ENCODE results near the gene GFM1. TPM values are rescaled to one million over a fixed set of nuclear protein-coding genes. Genes with fewer than 3 reads are reported as not detected.
A peak's percentile ranks its signal among the peaks of the same experiment; 100 is the strongest.
"Not testable (repeated sequence)": the region's sequence is repeated elsewhere in the genome, so short reads cannot be mapped to it uniquely, and the experiment has no call there.

GFM1 gene
- total RNA-seq, 1 donor from 2014 or later, result 58.7 TPM

DNA sequence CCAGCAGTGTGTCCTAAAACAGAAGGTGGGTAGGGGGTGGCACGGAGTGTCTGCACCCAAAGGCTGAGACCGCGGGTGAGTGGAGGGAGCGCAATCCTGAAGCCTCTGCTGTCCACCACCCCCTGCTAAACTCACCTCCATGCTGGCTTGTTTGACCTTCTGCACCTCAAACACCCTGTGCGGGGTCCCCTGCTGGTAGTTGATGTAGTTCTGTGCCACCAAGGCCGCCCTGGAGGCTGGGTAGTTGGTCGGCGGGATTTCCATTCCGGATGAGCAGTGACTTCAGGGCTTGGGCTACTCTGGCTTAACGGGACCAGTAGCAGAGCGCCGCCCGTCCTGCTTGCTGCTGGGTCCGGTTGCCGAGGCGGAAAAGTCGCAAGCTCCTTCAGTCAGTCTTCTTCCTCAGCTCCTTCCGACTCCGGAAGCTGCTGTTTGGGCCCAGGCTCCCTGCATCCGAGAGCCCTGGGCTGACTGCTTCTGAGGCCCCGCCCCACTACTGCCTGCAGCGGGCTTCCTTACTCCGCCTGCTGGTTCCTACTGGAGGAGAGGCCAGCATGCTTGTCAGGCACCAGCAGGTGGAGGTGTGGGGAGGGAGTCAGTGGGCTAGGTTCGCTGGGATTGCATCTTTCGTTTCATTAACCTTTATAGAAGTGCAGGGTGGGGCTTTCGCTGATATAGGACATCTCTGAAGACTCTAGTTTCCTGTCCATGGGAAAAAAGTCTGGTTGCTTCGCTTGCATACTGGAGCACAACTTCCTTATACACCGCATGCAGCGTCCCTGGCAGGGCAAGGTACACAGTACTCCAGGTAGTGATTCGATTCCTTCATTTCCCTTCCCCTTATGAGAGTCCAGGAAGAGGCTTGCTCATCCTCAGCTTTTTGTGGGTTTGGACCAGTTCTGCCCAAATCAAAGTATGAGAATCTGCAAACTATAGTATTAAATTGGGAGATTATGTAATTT, 28.2 kb downstream of the GFM1 start, which contains the start of gene LXN:
TSS of gene LXN (minus strand) at position 434 of the 962 bp plus-strand sequence. CDS start at position 264, 170 bp downstream.
- DNase-seq (ENCODE audit: low spot score in 2 of 2) (peak; percentile 7 to 54), FAIRE-seq (no peak)

- no peak for FAIRE-seq
- no peak for DNase-seq (ENCODE audit: low spot score in 2 of 2)
Measured at GRCh38 chr3:158678687-158679086, 34.4 kb downstream of the GFM1 start.

DNA sequence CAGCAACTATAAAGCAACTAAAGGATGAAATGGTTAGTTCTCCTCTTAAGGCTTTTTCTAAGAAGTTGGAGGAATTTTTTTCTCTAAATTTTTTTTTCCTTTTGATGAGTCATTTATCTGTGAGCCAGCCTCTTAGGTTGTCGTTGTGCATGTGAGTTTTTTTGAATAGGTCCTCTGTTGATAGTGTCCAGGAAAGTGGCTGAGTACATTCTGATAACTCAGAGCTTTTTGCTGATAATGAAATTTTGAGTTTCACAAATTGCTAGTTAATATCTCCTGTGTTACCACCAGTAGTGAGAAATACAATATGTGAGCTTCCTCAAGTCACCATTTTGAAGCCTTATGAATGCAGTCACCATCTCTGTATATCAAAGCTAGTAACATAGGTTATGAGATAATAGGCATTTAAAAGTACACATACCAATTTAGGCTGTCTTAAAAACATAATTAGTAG, 35.2 kb downstream of the GFM1 start:
- FAIRE-seq (no peak), DNase-seq (ENCODE audit: low spot score in 2 of 2) (no peak)

GRCh38 chr3:158680861-158681260, 36.5 kb downstream of the GFM1 start:
- no peak for DNase-seq (ENCODE audit: low spot score in 2 of 2)
- no peak for FAIRE-seq

GRCh38 chr3:158683230-158683962, 39.1 kb downstream of the GFM1 start:
- DNase-seq (ENCODE audit: low spot score in 2 of 2), result no peak
- no peak for FAIRE-seq

GRCh38 chr3:158685159-158685558, 40.8 kb downstream of the GFM1 start:
- FAIRE-seq, result no peak
- DNase-seq (ENCODE audit: low spot score in 2 of 2), result no peak

- not testable (repeated sequence) for DNase-seq (ENCODE audit: low spot score in 2 of 2); FAIRE-seq
Measured at GRCh38 chr3:158693866-158694456, 49.6 kb downstream of the GFM1 start.

DNA sequence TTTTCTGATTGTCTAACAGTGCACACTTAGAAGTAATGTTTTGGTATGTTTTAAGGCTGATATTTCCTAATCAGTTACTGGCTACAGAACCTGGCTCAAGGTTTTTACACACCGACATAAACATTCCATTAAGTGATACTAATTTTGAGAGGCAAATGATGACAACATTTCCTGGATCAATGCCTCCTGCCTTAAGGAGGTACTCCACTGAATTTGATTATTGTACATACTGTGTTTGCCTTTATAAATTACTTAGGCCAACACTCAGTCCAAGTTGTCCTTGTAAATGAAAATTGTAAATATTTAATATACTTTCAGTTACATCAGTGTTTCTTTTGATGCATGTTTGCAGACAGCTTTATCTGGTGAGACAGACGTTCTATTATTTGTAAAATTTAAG, 52.3 kb downstream of the GFM1 start:
- no peak for DNase-seq (ENCODE audit: low spot score in 2 of 2)
- no peak for FAIRE-seq

DNA sequence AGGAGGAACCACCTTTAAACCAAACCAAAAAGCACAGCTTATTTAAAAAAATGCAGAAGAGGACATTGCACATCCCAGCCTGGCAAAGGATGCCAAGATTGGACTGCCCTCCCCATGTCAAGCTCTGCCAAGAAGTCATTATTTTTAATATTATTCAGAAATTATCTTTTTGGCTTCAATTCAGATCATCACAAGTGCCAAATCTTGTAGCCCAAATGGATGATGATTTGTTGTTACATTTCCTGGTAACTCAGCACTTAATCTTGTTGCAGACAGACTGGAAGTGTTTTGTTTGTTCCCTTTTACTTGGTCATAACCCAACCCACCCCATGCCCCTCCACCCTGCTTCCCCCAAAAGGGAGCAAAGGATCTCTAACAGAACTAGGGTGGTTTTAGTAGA, 56.2 kb downstream of the GFM1 start:
- DNase-seq (ENCODE audit: low spot score in 2 of 2) (no peak), FAIRE-seq (no peak)

DNA sequence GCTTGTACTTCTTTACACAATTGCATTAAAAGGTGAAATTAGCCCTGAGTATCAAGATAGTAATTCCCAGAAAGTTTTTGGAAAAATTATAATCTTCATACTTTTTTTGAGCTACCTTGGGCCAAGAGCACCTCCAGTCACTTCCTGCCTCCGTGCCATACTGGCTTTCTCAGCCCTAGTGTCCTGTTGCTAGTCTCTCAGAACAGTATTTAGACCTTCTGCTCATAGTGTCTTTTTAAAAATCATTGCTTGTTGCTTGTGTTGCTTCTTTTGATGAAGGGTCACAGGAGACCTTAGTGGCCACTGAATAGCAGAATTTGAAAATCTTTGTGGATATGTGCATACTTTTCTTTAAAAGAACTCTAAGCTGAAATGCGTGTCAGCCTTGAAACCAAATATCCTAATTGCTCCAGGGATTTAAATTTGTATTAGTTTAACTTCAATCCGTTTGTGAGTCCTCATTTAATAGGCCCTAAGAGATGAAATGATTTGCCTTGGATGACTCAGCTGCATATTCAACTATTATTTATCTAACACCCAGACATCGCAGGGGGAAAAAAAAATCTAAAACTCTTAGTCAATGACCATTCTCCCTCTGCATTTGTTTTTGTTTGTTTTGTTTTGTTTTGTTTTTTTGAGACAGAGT, 57.2 kb downstream of the GFM1 start:
- no peak for DNase-seq (ENCODE audit: low spot score in 2 of 2)
- FAIRE-seq, result no peak

- no peak for FAIRE-seq
- no peak for DNase-seq (ENCODE audit: low spot score in 2 of 2)
Measured at GRCh38 chr3:158702815-158703481, 58.6 kb downstream of the GFM1 start.

DNA sequence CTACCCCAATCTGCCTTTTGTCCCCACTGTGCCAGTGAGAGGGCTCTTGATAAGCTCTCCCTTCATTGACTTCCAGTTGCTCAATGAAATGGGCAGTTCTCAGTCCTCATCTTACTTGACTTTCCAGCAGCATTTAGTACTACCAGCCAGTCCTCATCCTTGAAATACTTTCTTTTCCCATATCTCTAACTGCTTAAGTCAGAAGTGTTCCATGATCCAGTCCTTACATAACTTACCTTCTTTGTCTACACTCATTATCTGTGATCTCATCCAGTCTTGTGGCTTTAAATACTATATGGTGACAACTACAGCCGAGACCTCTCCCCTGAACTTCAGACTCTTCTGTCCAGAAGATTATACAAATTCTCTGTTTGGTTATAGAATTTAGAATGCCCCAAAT, 59.2 kb downstream of the GFM1 start:
- no peak for FAIRE-seq

GRCh38 chr3:158709666-158710083, 65.3 kb downstream of the GFM1 start:
- DNase-seq (ENCODE audit: low spot score in 2 of 2) (no peak), FAIRE-seq (no peak)

More for the DNA sequence above, 59.2 kb downstream of the GFM1 start:
- DNase-seq (ENCODE audit: low spot score in 2 of 2), result no peak

GRCh38 chr3:158710601-158711000, 66.3 kb downstream of the GFM1 start:
- FAIRE-seq, result no peak
- DNase-seq (ENCODE audit: low spot score in 2 of 2), result no peak

GRCh38 chr3:158711886-158712285, 67.6 kb downstream of the GFM1 start:
- FAIRE-seq (no peak), DNase-seq (ENCODE audit: low spot score in 2 of 2) (no peak)

GRCh38 chr3:158712443-158712842, 68.1 kb downstream of the GFM1 start:
- DNase-seq (ENCODE audit: low spot score in 2 of 2) (no peak), FAIRE-seq (no peak)

DNA sequence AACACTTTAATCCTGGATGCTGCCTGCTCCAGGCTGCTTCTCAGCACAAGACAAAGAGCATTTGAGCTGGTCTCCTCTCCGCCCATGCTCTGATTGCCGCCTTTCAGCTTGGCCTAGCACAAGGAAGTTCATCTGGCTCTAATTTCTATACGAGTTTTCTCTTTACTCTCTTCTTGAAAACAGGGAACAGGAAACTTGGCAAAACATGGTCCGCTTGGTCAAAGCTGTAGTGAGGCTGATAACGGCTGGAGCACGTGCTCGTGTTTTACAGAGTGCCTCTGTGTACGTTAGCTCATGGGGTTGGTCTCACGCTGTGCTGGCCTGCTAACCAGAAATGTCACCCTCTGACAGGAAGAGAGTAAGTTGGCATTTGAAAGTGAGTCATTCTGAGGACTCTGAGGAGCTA, 68.8 kb downstream of the GFM1 start:
- FAIRE-seq (no peak), DNase-seq (ENCODE audit: low spot score in 2 of 2) (no peak)

- FAIRE-seq (no peak), DNase-seq (ENCODE audit: low spot score in 2 of 2) (no peak)
Measured at GRCh38 chr3:158717576-158717975, 73.2 kb downstream of the GFM1 start.

GRCh38 chr3:158718490-158719170, 74.3 kb downstream of the GFM1 start:
- FAIRE-seq, result no peak
- no peak for DNase-seq (ENCODE audit: low spot score in 2 of 2)
